H1 (cell line): ENCODE measurements around the gene CBFA2T2. TPM values are rescaled to one million over a fixed set of nuclear protein-coding genes. Genes with fewer than 3 reads are reported as not detected.

ENCODE experiments used
- CTCF ChIA-PET: fragments of 300-600 bp; sonication (Branson Sonifier 250); formaldehyde crosslinking; loops from one replicate; lab custom pipeline; 2021; ENCODE audit not compliant: partially characterized antibody; lab: Charles Lee
- POLR2A ChIA-PET: fragments of 300-600 bp; sonication (Branson Sonifier 250); formaldehyde crosslinking; loops from one replicate; lab custom pipeline; 2021; ENCODE audit warnings: inconsistent platforms; ENCODE audit not compliant: partially characterized antibody; lab: Charles Lee
- DNase-seq, 2 experiments: peaks; one replicate each; pipeline versions ENCODE4 v3.0.0 to v3.0.0-alpha.2; 2010 to 2022; ENCODE audit warnings: low spot score in 2 of 2, low read depth in 1 of 2, mixed read lengths in 1 of 2
- FAIRE-seq: peaks from 2 replicates; lab custom pipeline; 2011; peaks lifted over from hg19 to GRCh38; lab: Jason Lieb, UNC
- H2AFZ ChIP-seq: 2 replicates; pipeline ENCODE4 v1.8.1; 2012; ENCODE audit warnings: low read length, inconsistent platforms
- H2AK5ac ChIP-seq: 2 replicates; pipeline ENCODE4 v1.6.1; 2013; ENCODE audit warnings: low read depth, low read length
- H2BK120ac ChIP-seq: replicated peaks from 2 replicates; pipeline ENCODE3; 2013; ENCODE audit warnings: low read depth, low read length, inconsistent platforms
- H2BK12ac ChIP-seq: 2 replicates; pipeline ENCODE4 v1.6.1; 2013; ENCODE audit warnings: low read depth, low read length
- H2BK15ac ChIP-seq: 2 replicates; pipeline ENCODE4 v1.6.1; 2013; ENCODE audit warnings: low read length
- H2BK20ac ChIP-seq: 2 replicates; pipeline ENCODE4 v1.6.1; 2013; ENCODE audit warnings: low read length
- H2BK5ac ChIP-seq: 2 replicates; pipeline ENCODE4 v1.6.1; 2013; ENCODE audit warnings: low read depth, low read length
- H3K14ac ChIP-seq: 2 replicates; pipeline ENCODE4 v1.6.1; 2013; ENCODE audit warnings: inconsistent platforms; ENCODE audit not compliant: insufficient read length
- H3K18ac ChIP-seq: 2 replicates; pipeline ENCODE4 v1.6.1; 2013; ENCODE audit warnings: low read length; ENCODE audit errors: extremely low read depth
- H3K23ac ChIP-seq: 2 replicates; pipeline ENCODE4 v1.6.1; 2013; ENCODE audit warnings: inconsistent platforms; ENCODE audit not compliant: insufficient read length
- H3K23me2 ChIP-seq: 2 replicates; pipeline ENCODE4 v1.6.1; 2013; ENCODE audit warnings: low read depth, low read length
- H3K27ac ChIP-seq: 2 replicates; pipeline ENCODE4 v1.6.1; 2011; ENCODE audit warnings: low read depth, low read length, inconsistent platforms
- H3K27me3 ChIP-seq, 4 experiments: replicated peaks in 1 of 4; 1 replicate in 1 of 4; 2 replicates in 3 of 4; pipeline versions ENCODE4 v1.6.1 to v1.8.1; 2011 to 2013; ENCODE audit warnings: low read length in 3 of 4, mild to moderate bottlenecking in 3 of 4, inconsistent platforms in 2 of 4, mixed read lengths in 2 of 4, moderate library complexity in 1 of 4; ENCODE audit not compliant: control insufficient read depth in 3 of 4, insufficient read depth in 3 of 4; ENCODE audit errors: extremely low read depth in 1 of 4
- H3K36me3 ChIP-seq, 4 experiments: 2 replicates each; pipeline versions ENCODE4 v1.6.1 to v1.8.1; 2011 to 2013; ENCODE audit warnings: mild to moderate bottlenecking in 4 of 4, low read length in 3 of 4, moderate library complexity in 2 of 4, control low read depth in 1 of 4, inconsistent platforms in 1 of 4; ENCODE audit not compliant: insufficient read depth in 4 of 4, control insufficient read depth in 2 of 4
- H3K4ac ChIP-seq: replicated peaks from 2 replicates; pipeline ENCODE3; 2013; ENCODE audit warnings: low read length, low read depth, mixed read lengths, inconsistent platforms; ENCODE audit not compliant: insufficient read length
- H3K4me1 ChIP-seq, 4 experiments: replicated peaks in 1 of 4; 1 replicate in 1 of 4; 2 replicates in 3 of 4; pipeline versions ENCODE4 v1.6.1 to v1.8.1; 2011 to 2013; ENCODE audit warnings: low read length in 3 of 4, inconsistent platforms in 2 of 4, mixed read lengths in 1 of 4; ENCODE audit not compliant: insufficient read depth in 4 of 4, control insufficient read depth in 3 of 4
- H3K4me2 ChIP-seq, 2 experiments: 2 replicates each; pipeline versions ENCODE4 v1.6.1 to v1.8.1; 2011 to 2013; ENCODE audit warnings: low read depth in 2 of 2, low read length in 2 of 2, control low read depth in 1 of 2, inconsistent platforms in 1 of 2, mild to moderate bottlenecking in 1 of 2; ENCODE audit not compliant: insufficient read depth in 1 of 2
- H3K4me3 ChIP-seq, 4 experiments: fragments of 200-600, 300-600 bp in 1 of 4; sonication (generic), shearing (Covaris generic), sonication (Bioruptor Twin) in 1 of 4; 2 replicates each; pipeline versions ENCODE4 v1.5.1 to v1.8.1; 2011 to 2016; ENCODE audit warnings: low read length in 4 of 4, low read depth in 3 of 4, control low read depth in 2 of 4, inconsistent platforms in 2 of 4, mild to moderate bottlenecking in 2 of 4, mixed read lengths in 1 of 4, moderate library complexity in 1 of 4; ENCODE audit not compliant: insufficient read depth in 2 of 4; ENCODE audit errors: extremely low read depth in 1 of 4
- H3K56ac ChIP-seq: replicated peaks from 2 replicates; pipeline ENCODE3; 2013; ENCODE audit warnings: low read depth, mild to moderate bottlenecking, mixed read lengths, low read length, inconsistent platforms; ENCODE audit not compliant: insufficient read length
- H3K79me1 ChIP-seq: 2 replicates; pipeline ENCODE4 v1.6.1; 2013; ENCODE audit warnings: low read depth, low read length, control low read depth
- H3K79me2 ChIP-seq, 2 experiments: 2 replicates each; pipeline versions ENCODE4 v1.6.1 to v1.8.1; 2012 to 2013; ENCODE audit warnings: low read length in 2 of 2, mild to moderate bottlenecking in 2 of 2, inconsistent platforms in 1 of 2; ENCODE audit not compliant: insufficient read depth in 2 of 2, control insufficient read depth in 1 of 2
- H3K9ac ChIP-seq, 4 experiments: replicated peaks in 1 of 4; 1 replicate in 1 of 4; 2 replicates in 3 of 4; pipeline versions ENCODE4 v1.6.1 to v1.8.1; 2011 to 2013; ENCODE audit warnings: low read depth in 3 of 4, low read length in 3 of 4, control low read depth in 2 of 4, mild to moderate bottlenecking in 2 of 4, moderate library complexity in 2 of 4, inconsistent platforms in 1 of 4; ENCODE audit errors: extremely low read depth in 1 of 4
- H3K9me3 ChIP-seq, 2 experiments: 2 replicates each; pipeline versions ENCODE4 v1.6.1 to v1.8.1; 2012 to 2013; ENCODE audit warnings: mild to moderate bottlenecking in 2 of 2, moderate library complexity in 2 of 2, control low read depth in 1 of 2, inconsistent platforms in 1 of 2, low read depth in 1 of 2, low read length in 1 of 2, mixed read lengths in 1 of 2; ENCODE audit not compliant: insufficient read depth in 2 of 2
- H4K20me1 ChIP-seq, 2 experiments: replicated peaks in 1 of 2; 2 replicates each; pipeline versions ENCODE3 to v1.8.1; 2011 to 2013; ENCODE audit warnings: inconsistent platforms in 2 of 2, low read length in 2 of 2, mild to moderate bottlenecking in 1 of 2; ENCODE audit not compliant: insufficient read depth in 2 of 2, control insufficient read depth in 1 of 2
- H4K5ac ChIP-seq: 2 replicates; pipeline ENCODE4 v1.6.1; 2013; ENCODE audit warnings: low read length, low read depth, mixed read lengths, inconsistent platforms; ENCODE audit not compliant: insufficient read length
- H4K8ac ChIP-seq: 2 replicates; pipeline ENCODE4 v1.8.0; 2013; ENCODE audit warnings: mild to moderate bottlenecking, moderate library complexity, low read length, inconsistent platforms; ENCODE audit not compliant: insufficient read depth; ENCODE audit errors: extremely low read depth
- H4K91ac ChIP-seq: replicated peaks from 2 replicates; pipeline ENCODE3; 2013; ENCODE audit warnings: low read length, mixed read lengths, inconsistent platforms; ENCODE audit not compliant: insufficient read length
- EZH2 ChIP-seq: fragments of 200-600 bp; sonication (generic); IDR thresholded peaks from 2 replicates; pipeline ENCODE4 v1.7.1; 2012; ENCODE audit warnings: low read depth, mild to moderate bottlenecking, moderate library complexity, low read length, inconsistent platforms; ENCODE audit not compliant: severe bottlenecking
- GTF2F1 ChIP-seq: IDR thresholded peaks from 2 replicates; pipeline ENCODE4 v1.6.1; 2012; ENCODE audit warnings: low read depth, low read length, improper control_type of control experiment, borderline replicate concordance
- HDAC6 ChIP-seq: IDR thresholded peaks from one replicate; pipeline ENCODE4 v1.7.1; 2012; ENCODE audit warnings: low read depth, mild to moderate bottlenecking, inconsistent platforms, low read length, moderate library complexity
- JUN ChIP-seq: IDR thresholded peaks from 2 replicates; pipeline ENCODE4 v1.6.1; 2011; ENCODE audit warnings: low read depth, mild to moderate bottlenecking, improper control_type of control experiment, low read length
- KDM1A ChIP-seq: fragments of 200-600, 300-600 bp; sonication (generic); IDR thresholded peaks from 2 replicates; pipeline ENCODE4 v1.7.1; 2016; ENCODE audit warnings: mild to moderate bottlenecking, low read length, borderline replicate concordance
- POLR2AphosphoS5 ChIP-seq: IDR thresholded peaks from 2 replicates; pipeline ENCODE4 v1.6.1; 2011; ENCODE audit warnings: low read depth, low read length
- RFX5 ChIP-seq: IDR thresholded peaks from 2 replicates; pipeline ENCODE4 v1.6.1; 2011; ENCODE audit warnings: low read depth, low read length, improper control_type of control experiment, borderline replicate concordance
- SAP30 ChIP-seq: fragments of 300-600 bp; sonication (generic); IDR thresholded peaks from 2 replicates; pipeline ENCODE4 v1.7.1; 2012; ENCODE audit warnings: low read length, moderate library complexity, mild to moderate bottlenecking, inconsistent platforms; ENCODE audit not compliant: insufficient read depth, insufficient replicate concordance
- SP2 ChIP-seq: IDR thresholded peaks from 2 replicates; pipeline ENCODE4 v1.6.1; 2012; ENCODE audit warnings: mild to moderate bottlenecking, low read length, inconsistent platforms
- SP4 ChIP-seq: IDR thresholded peaks from 2 replicates; pipeline ENCODE4 v1.6.1; 2012; ENCODE audit warnings: low read length, inconsistent platforms
- SUZ12 ChIP-seq: fragments of 200-600 bp; sonication (generic); IDR thresholded peaks from 2 replicates; pipeline ENCODE4 v1.6.1; 2012; ENCODE audit warnings: mild to moderate bottlenecking, inconsistent platforms, low read length, moderate library complexity, mixed read lengths
- TAF7 ChIP-seq: optimal IDR thresholded peaks from 2 replicates; pipeline ENCODE3; 2011; ENCODE audit warnings: low read depth, mild to moderate bottlenecking, inconsistent platforms, low read length, moderate library complexity, borderline replicate concordance
- WGBS, 2 experiments: shearing (Covaris generic) in 1 of 2; methylation state at CpG; one replicate each; pipeline versions ENCODE4 v1.1.6 to v1.1.7; 2013 to 2015; ENCODE audit warnings: low lambda C conversion rate in 2 of 2, mixed read lengths in 2 of 2, inconsistent platforms in 1 of 2, low coverage in 1 of 2, missing lambda C conversion rate in 1 of 2; ENCODE audit not compliant: insufficient replicate concordance in 2 of 2, insufficient coverage in 1 of 2, insufficient read length in 1 of 2; ENCODE audit errors: extremely low coverage in 1 of 2, missing lambda C conversion rate in 1 of 2; 5-methylcytosine and 5-hydroxymethylcytosine counted together
- polyA plus RNA-seq, 7 experiments: library from polyadenylated mRNA; depleted of rRNA in 3 of 7; stranded (reverse) in 5 of 7; unstranded in 2 of 7; fragments of >200 nt in 5 of 7; fragments of 200-250 nt in 2 of 7; gene quantifications; 1 replicate in 5 of 7; 2 replicates in 1 of 7; 4 replicates in 1 of 7; pipeline versions ENCODE4 v1.2.1 to v1.2.3, GENCODE V29; 2011 to 2013; ENCODE audit warnings: missing spikeins in 2 of 7, mixed read lengths in 2 of 7
- total RNA-seq: library from RNA; stranded (reverse); fragmentation: NEBNext Ultra II Directional; extraction: Animal tissue kit (Norgen Biotek cat#: 25700); gene quantifications from 2 replicates; pipeline ENCODE4 v1.2.1, GENCODE V29; 2021
- TF ChIP-seq, protein P1 (sequence below): IDR thresholded peaks from 2 replicates; pipeline ENCODE4 v1.6.1; 2012; ENCODE audit warnings: inconsistent platforms
- TF ChIP-seq, protein P2 (sequence below): IDR thresholded peaks from 2 replicates; pipeline ENCODE4 v1.6.1; 2012; ENCODE audit warnings: inconsistent platforms

The CBFA2T2 gene
- total and polyA plus RNA-seq, 2 of the 8 experiments (the other 6 are each of a cell fraction or from before 2014, with no cell fraction given) = 11.6 to 12.9 TPM

DNA sequence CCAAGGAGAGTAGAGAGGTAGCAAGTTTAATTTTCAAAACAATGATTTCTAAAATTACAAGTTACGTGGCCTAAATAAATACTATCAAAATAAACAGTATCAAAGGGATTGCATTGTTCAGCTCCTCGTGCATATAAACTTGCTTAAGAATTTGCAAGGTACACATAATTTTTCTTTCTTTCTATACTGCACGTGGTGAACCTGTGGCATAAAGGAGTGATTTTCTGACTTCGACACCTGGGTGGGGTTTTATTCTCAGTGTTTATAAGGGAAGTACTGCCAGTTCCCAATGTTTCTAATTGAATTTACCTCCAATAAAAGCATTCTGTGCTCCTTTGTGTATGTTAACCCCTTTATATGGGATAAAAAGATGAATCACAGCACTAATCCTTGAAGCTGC lies 122.1 kb downstream of the CBFA2T2 start:
- Histone ChIP-seq H4K20me1 (peaks cover 1 to 2% of the 10 kb centered on the region in 2 experiments), H3K18ac (no peak overlapping the region), H2BK5ac (no peak overlapping the region), H2BK12ac (no peak overlapping the region), H4K5ac (no peak overlapping the region), H2AFZ (no peak overlapping the region), H3K9me3 (no peaks in the 10 kb centered on the region), H3K36me3 (peaks cover 0 to 12% (median 3%) of the 10 kb centered on the region in 4 experiments; a peak in 5 of 8 replicates), H4K91ac (no peak overlapping the region), H3K27ac (no peak overlapping the region), H3K27me3 (no peaks in the 10 kb centered on the region), H3K23ac (no peak overlapping the region), H2AK5ac (no peak overlapping the region), H2BK15ac (no peak overlapping the region), H3K79me2 (no peaks in the 10 kb centered on the region), H2BK120ac (no peak overlapping the region), H3K23me2 (no peaks in the 10 kb centered on the region), H3K79me1 (no peaks in the 10 kb centered on the region), H3K56ac (no peak overlapping the region), H3K9ac (no peak overlapping the region), H3K4ac (no peak overlapping the region), H3K4me3 (no peak overlapping the region), H3K4me2 (no peak overlapping the region), H3K4me1 (no peaks in the 10 kb centered on the region), H2BK20ac (no peak overlapping the region), H4K8ac (no peak overlapping the region), H3K14ac (no peak overlapping the region)
- no peak for FAIRE-seq
- POLR2A ChIA-PET = no interaction called here
- no peak for DNase-seq
- CTCF ChIA-PET = interaction anchor here (0.6 kb wide), 1 partner anchor 293 kb away, joined by 3 read pairs; no protein-coding TSS in a partner anchor
- 76% methylated on average over 4 of the region's 4 CpGs; no CpG with 5 or more reads in 1 of the 2 experiments for WGBS, 2 experiments
- TF ChIP-seq, protein P1, sequence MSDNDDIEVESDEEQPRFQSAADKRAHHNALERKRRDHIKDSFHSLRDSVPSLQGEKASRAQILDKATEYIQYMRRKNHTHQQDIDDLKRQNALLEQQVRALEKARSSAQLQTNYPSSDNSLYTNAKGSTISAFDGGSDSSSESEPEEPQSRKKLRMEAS = no peak
- no peak for TF ChIP-seq JUN
- no peak for TF ChIP-seq KDM1A
- TF ChIP-seq POLR2AphosphoS5 = no peak
- no peak for TF ChIP-seq GTF2F1
- TF ChIP-seq HDAC6 = no peak
- no peak for TF ChIP-seq SP2
- TF ChIP-seq RFX5 = no peak
- TF ChIP-seq EZH2 = no peak
- TF ChIP-seq SAP30 = no peak
- TF ChIP-seq, protein P2, sequence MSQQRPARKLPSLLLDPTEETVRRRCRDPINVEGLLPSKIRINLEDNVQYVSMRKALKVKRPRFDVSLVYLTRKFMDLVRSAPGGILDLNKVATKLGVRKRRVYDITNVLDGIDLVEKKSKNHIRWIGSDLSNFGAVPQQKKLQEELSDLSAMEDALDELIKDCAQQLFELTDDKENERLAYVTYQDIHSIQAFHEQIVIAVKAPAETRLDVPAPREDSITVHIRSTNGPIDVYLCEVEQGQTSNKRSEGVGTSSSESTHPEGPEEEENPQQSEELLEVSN = no peak
- no peak for TF ChIP-seq SUZ12
- TF ChIP-seq SP4 = no peak
- TF ChIP-seq TAF7 = no peak
